Measurements from ENCODE around the gene COP1.

GRCh38 chr1:176193663-176194062 lies 13.4 kb downstream of the COP1 start:
- TF ChIP-seq CTCF (IDR thresholded peaks at IDR 0.05) (no peak), POLR2A (IDR thresholded peaks at IDR 0.05) (no peak), EP300 (IDR thresholded peaks at IDR 0.05) (no peak)

Measured in tibial nerve (tissue), 4 donors.